ENCODE data around the gene PNLIP. TPM values are rescaled to one million over a fixed set of nuclear protein-coding genes. Genes with fewer than 3 reads are reported as not detected.

Gene PNLIP
- total and polyA plus RNA-seq, 2 experiments from 2014 or later: not detected

DNA sequence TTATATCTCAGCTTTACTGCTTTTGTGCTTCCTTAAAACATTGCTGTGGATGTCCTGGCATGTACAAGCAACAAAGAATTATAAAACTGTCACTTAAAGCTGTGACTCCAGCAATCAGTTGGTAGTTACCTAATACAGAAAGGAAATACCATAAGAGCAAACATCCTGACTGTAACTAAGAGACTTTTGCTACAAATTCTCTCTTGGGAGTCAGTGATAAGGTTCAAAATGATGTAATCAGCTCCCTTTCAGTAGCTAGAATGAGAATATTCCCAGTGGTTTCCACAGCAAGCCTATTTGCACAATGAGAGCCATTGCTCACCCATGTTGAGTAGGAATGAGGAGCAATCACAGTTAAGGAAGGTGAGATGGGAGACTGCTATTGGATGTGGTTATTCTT, 52.6 kb downstream of the PNLIP start:
- no peaks in the 10 kb centered on the region for H3K4me1 ChIP-seq (ENCODE audit: insufficient read depth)
- no peaks in the 10 kb centered on the region for H3K36me3 ChIP-seq (ENCODE audit: low read depth)
- no peaks in the 10 kb centered on the region; the same call in 1 of the 2 replicates for H3K27me3 ChIP-seq (replicated peaks; ENCODE audit: insufficient read depth)
- no peak overlapping the region for H3K4me3 ChIP-seq
- no peak overlapping the region for H3K4me2 ChIP-seq (ENCODE audit: unreplicated experiment)
- H3K9ac ChIP-seq: no peak overlapping the region
- H2AFZ ChIP-seq: no peak overlapping the region
- H3K79me2 ChIP-seq (ENCODE audit: insufficient read depth): no peaks in the 10 kb centered on the region
- no peaks in the 10 kb centered on the region for H3K9me3 ChIP-seq (ENCODE audit: low read depth)
- no peaks in the 10 kb centered on the region for H3K9me2 ChIP-seq (ENCODE audit: insufficient read depth)
- in situ Hi-C loops (cut with MboI): no loop called here
- H3F3A ChIP-seq (ENCODE audit: insufficient read depth): no peaks in the 10 kb centered on the region
- no peaks in the 10 kb centered on the region for H4K20me1 ChIP-seq (ENCODE audit: insufficient read depth)
- TF ChIP-seq EZH2 (IDR thresholded peaks at IDR 0.05; ENCODE audit: insufficient read depth, poor library complexity, severe bottlenecking): no peak
- no peak for TF ChIP-seq EZH2phosphoT487 (IDR thresholded peaks at IDR 0.05; ENCODE audit: insufficient read depth, low read depth)
- H3K27ac ChIP-seq: no peak overlapping the region
- no peak for DNase-seq

DNA sequence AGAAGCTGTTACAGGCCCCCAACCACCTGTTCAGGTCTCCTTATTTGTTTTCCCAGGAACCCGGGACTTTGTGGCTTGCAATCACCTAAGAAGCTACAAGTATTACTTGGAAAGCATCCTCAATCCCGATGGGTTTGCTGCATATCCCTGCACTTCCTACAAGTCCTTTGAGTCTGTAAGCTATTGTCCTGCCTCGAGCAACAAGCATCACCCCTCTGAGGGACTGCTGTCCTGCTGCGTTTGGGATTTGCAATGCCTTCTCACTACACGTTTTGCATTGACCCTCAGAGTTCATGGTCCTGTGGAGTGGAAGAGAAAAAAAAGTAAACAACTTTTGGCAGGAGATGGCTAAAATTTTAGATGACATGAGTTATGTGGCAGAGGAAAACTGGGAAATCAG, 54.3 kb downstream of the PNLIP start:
- Histone ChIP-seq H4K20me1 (ENCODE audit: insufficient read depth) (no peaks in the 10 kb centered on the region), H3K9me3 (ENCODE audit: low read depth) (no peaks in the 10 kb centered on the region), H3F3A (ENCODE audit: insufficient read depth) (no peaks in the 10 kb centered on the region), H3K27ac (no peak overlapping the region), H3K27me3 (replicated peaks; ENCODE audit: insufficient read depth) (no peaks in the 10 kb centered on the region), H3K36me3 (ENCODE audit: low read depth) (no peaks in the 10 kb centered on the region), H2AFZ (no peak overlapping the region), H3K4me1 (ENCODE audit: insufficient read depth) (no peaks in the 10 kb centered on the region), H3K4me2 (ENCODE audit: unreplicated experiment) (no peak overlapping the region), H3K4me3 (no peak overlapping the region), H3K79me2 (ENCODE audit: insufficient read depth) (no peaks in the 10 kb centered on the region), H3K9me2 (ENCODE audit: insufficient read depth) (no peaks in the 10 kb centered on the region), H3K9ac (no peak overlapping the region)
- DNase-seq: no peak
- 11 to 14% methylated on average over 5 of the region's 5 CpGs for WGBS, 2 experiments (ENCODE audit: low coverage in 1 of 2, low lambda C conversion rate in 2 of 2, missing lambda C conversion rate in 2 of 2)
- in situ Hi-C loops (cut with MboI): no loop called here
- TF ChIP-seq EZH2 (IDR thresholded peaks at IDR 0.05; ENCODE audit: insufficient read depth, poor library complexity, severe bottlenecking) (no peak), EZH2phosphoT487 (IDR thresholded peaks at IDR 0.05; ENCODE audit: insufficient read depth, low read depth) (no peak)

DNA sequence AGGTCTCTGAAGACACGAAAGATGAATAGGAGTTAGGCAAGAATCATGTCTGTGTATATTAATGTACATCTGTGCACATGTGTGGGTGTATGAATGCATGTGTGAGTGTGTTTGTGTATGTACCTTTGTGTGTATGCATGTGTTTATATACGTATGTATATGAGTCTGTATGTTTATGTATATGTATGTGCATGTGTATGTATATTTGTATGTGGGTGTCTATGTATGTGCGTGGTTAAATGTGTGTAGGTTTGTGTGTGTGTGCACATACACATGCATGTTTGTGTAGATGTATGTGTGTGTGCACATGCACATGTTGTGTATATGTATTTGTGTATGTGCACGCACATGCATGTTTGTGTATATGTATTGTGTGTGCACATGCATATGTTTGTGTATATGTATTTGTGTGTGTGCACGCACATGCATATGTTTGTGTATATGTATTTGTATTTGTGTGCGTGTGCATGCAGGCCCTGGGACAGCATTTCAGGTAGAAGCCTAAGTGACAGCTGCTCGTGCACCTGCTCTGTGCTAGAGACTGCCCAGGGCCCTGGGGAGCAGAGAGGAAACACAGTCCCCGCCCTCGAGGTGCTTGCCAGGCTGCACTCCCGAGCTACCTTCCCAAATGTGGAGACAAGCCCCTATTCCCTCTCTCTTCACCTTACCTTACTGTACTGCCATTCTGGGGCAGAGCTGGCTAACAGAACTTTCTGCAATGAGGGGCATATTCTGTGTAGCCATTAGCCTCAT, 57.1 kb downstream of the PNLIP start:
- 39% methylated on average over 10 of the region's 10 CpGs for WGBS, 2 experiments (ENCODE audit: low coverage in 1 of 2, low lambda C conversion rate in 2 of 2, missing lambda C conversion rate in 2 of 2)
- TF ChIP-seq EZH2 (IDR thresholded peaks at IDR 0.05; ENCODE audit: insufficient read depth, poor library complexity, severe bottlenecking) (no peak), EZH2phosphoT487 (IDR thresholded peaks at IDR 0.05; ENCODE audit: insufficient read depth, low read depth) (no peak)

DNA sequence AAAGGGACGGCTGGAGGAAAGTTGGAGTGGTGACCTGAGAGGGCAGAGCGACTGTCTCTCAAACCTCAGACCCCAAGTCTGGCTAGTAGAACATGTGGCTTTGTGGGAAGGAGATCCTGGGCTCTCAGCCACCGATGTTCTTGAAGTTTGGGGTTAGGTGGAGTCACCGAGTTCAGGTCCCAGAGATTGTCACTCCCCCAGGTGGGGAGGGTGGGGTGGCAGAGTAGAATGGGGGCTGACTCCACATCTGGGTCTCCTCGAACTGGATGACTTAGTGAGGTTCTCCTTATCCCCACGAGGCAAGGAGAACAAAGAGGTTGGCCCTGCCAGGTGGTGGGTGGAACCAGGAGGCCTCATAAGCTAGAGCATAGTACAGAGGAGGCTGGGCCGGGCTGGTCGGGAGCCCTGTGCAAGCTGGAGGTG, 60.3 kb downstream of the PNLIP start:
- peaks cover 6% of the 10 kb centered on the region for H3K27me3 ChIP-seq (replicated peaks; ENCODE audit: insufficient read depth)
- no peak for DNase-seq

More for the DNA sequence above, 57.1 kb downstream of the PNLIP start:
- no peaks in the 10 kb centered on the region for H3K9me2 ChIP-seq (ENCODE audit: insufficient read depth)
- no peak overlapping the region for H3K4me3 ChIP-seq
- H3K36me3 ChIP-seq (ENCODE audit: low read depth): no peaks in the 10 kb centered on the region
- H3K27ac ChIP-seq: no peak overlapping the region
- H3K79me2 ChIP-seq (ENCODE audit: insufficient read depth): no peaks in the 10 kb centered on the region
- H3K4me2 ChIP-seq (ENCODE audit: unreplicated experiment): no peak overlapping the region
- in situ Hi-C loops (cut with MboI): no loop called here
- no peaks in the 10 kb centered on the region for H3K4me1 ChIP-seq (ENCODE audit: insufficient read depth)
- no peaks in the 10 kb centered on the region for H3K9me3 ChIP-seq (ENCODE audit: low read depth)
- DNase-seq: no peak
- H4K20me1 ChIP-seq (ENCODE audit: insufficient read depth): no peaks in the 10 kb centered on the region
- peaks cover 6% of the 10 kb centered on the region for H3K27me3 ChIP-seq (replicated peaks; ENCODE audit: insufficient read depth)
- no peak overlapping the region for H3K9ac ChIP-seq
- H3F3A ChIP-seq (ENCODE audit: insufficient read depth): no peaks in the 10 kb centered on the region
- no peak overlapping the region for H2AFZ ChIP-seq

More for the DNA sequence above, 60.3 kb downstream of the PNLIP start:
- no peaks in the 10 kb centered on the region for H3K9me2 ChIP-seq (ENCODE audit: insufficient read depth)
- H2AFZ ChIP-seq: no peak overlapping the region
- H3K4me3 ChIP-seq: no peak overlapping the region
- H3K36me3 ChIP-seq (ENCODE audit: low read depth): no peaks in the 10 kb centered on the region
- TF ChIP-seq EZH2phosphoT487 (IDR thresholded peaks at IDR 0.05; ENCODE audit: insufficient read depth, low read depth) (no peak), EZH2 (IDR thresholded peaks at IDR 0.05; ENCODE audit: insufficient read depth, poor library complexity, severe bottlenecking) (no peak)
- H3K4me1 ChIP-seq (ENCODE audit: insufficient read depth): no peaks in the 10 kb centered on the region
- H3K9me3 ChIP-seq (ENCODE audit: low read depth): no peaks in the 10 kb centered on the region
- H3K27ac ChIP-seq: no peak overlapping the region
- H3K9ac ChIP-seq: no peak overlapping the region
- H4K20me1 ChIP-seq (ENCODE audit: insufficient read depth): no peaks in the 10 kb centered on the region
- in situ Hi-C loops (cut with MboI): no loop called here
- WGBS, 2 experiments (ENCODE audit: low coverage in 1 of 2, low lambda C conversion rate in 2 of 2, missing lambda C conversion rate in 2 of 2): 14 to 22% methylated on average over 8 of the region's 8 CpGs
- H3K79me2 ChIP-seq (ENCODE audit: insufficient read depth): no peaks in the 10 kb centered on the region
- no peak overlapping the region for H3K4me2 ChIP-seq (ENCODE audit: unreplicated experiment)
- no peaks in the 10 kb centered on the region for H3F3A ChIP-seq (ENCODE audit: insufficient read depth)
